Measurements from ENCODE around the gene OR2J2. TPM values are rescaled to one million over a fixed set of nuclear protein-coding genes. Genes with fewer than 3 reads are reported as not detected.

The OR2J2 gene
- total RNA-seq, 2 experiments from 2014 or later, result not detected

GRCh38 chr6:29200767-29201662 is 30.3 kb downstream of the OR2J2 start:
- H3K4me1 ChIP-seq (ENCODE audit: insufficient read depth, low read length), result no peaks in the 10 kb centered on the region
- no peaks in the 10 kb centered on the region for H3K9me3 Mint-ChIP-seq
- no peak for TF ChIP-seq CTCF (IDR thresholded peaks at IDR 0.05)
- no peak overlapping the region for H3K27ac Mint-ChIP-seq
- POLR2A ChIA-PET, result no interaction called here
- intact Hi-C loops (cut with DNase I, micrococcal nuclease), result no loop called here
- H3K4me3 ChIP-seq (ENCODE audit: low read length), result no peak overlapping the region
- no peak overlapping the region for H3K4me3 Mint-ChIP-seq
- H3K27me3 ChIP-seq (ENCODE audit: control insufficient read depth in 1 of 2, insufficient read depth in 2 of 2, low read length in 2 of 2), result no peaks in the 10 kb centered on the region
- no peaks in the 10 kb centered on the region for H3K36me3 Mint-ChIP-seq (ENCODE audit: low read depth)
- no peaks in the 10 kb centered on the region for H3K36me3 ChIP-seq (ENCODE audit: insufficient read depth, low read length)
- no peak overlapping the region for H3K27ac ChIP-seq (ENCODE audit: low read depth in 1 of 2, low read length in 2 of 2)
- H3K9me3 ChIP-seq (ENCODE audit: control insufficient read depth in 1 of 2, insufficient read depth in 1 of 2, low read length in 2 of 2), result peaks cover 0 to 6% of the 10 kb centered on the region in 2 experiments
- H3K27me3 Mint-ChIP-seq, result peaks cover 28% of the 10 kb centered on the region
- no peaks in the 10 kb centered on the region for H3K4me1 Mint-ChIP-seq (ENCODE audit: low read depth)
- no peak for ATAC-seq (ENCODE audit: poor library complexity)
- CTCF ChIA-PET, result no interaction called here
- DNase-seq, result no peak

- TF ChIP-seq CTCF (IDR thresholded peaks at IDR 0.05), result no peak
- Histone ChIP-seq H3K27ac (ENCODE audit: low read depth in 1 of 2, low read length in 2 of 2) (no peak overlapping the region), H3K4me3 (ENCODE audit: low read length) (no peak overlapping the region), H3K4me1 (ENCODE audit: insufficient read depth, low read length) (no peaks in the 10 kb centered on the region), H3K36me3 (ENCODE audit: insufficient read depth, low read length) (no peaks in the 10 kb centered on the region), H3K9me3 (ENCODE audit: control insufficient read depth in 1 of 2, insufficient read depth in 1 of 2, low read length in 2 of 2) (peaks cover 0 to 6% of the 10 kb centered on the region in 2 experiments), H3K27me3 (ENCODE audit: control insufficient read depth in 1 of 2, insufficient read depth in 2 of 2, low read length in 2 of 2) (no peaks in the 10 kb centered on the region)
- ChIA-PET CTCF (no interaction called here), POLR2A (no interaction called here)
- H3K36me3 Mint-ChIP-seq (ENCODE audit: low read depth), result no peaks in the 10 kb centered on the region
- no peak for ATAC-seq (ENCODE audit: poor library complexity)
- H3K27me3 Mint-ChIP-seq, result peaks cover 21% of the 10 kb centered on the region
- H3K4me1 Mint-ChIP-seq (ENCODE audit: low read depth), result no peaks in the 10 kb centered on the region
- no peak overlapping the region for H3K27ac Mint-ChIP-seq
- H3K4me3 Mint-ChIP-seq, result no peak overlapping the region
- no peaks in the 10 kb centered on the region for H3K9me3 Mint-ChIP-seq
- intact Hi-C loops (cut with DNase I, micrococcal nuclease), result no loop called here
- DNase-seq, result no peak
Measured at GRCh38 chr6:29201966-29202365, 31.3 kb downstream of the OR2J2 start.

DNA sequence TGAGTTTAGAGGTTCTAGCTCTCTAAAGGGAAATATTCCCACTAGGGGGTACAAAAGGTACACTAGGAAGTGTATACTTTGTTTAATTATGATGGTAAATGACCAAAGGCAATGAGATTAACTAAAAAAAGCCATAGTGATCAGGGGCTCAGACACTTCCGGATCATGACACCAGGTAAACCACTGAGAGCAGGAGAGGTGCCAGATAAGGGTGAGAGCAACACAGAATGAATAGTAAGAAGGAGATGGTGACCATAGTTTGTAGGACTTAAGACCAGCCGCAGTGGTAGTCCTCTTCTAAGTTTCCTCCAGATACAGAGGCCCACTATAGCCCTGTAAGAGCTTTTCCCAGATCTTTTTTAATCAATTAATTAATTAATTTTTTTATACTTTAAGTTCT is 40.8 kb downstream of the OR2J2 start:
- Mint-ChIP-seq H3K4me3 (no peak overlapping the region), H3K27me3 (peaks cover 46% of the 10 kb centered on the region), H3K4me1 (ENCODE audit: low read depth) (no peaks in the 10 kb centered on the region), H3K9me3 (no peaks in the 10 kb centered on the region), H3K27ac (no peak overlapping the region), H3K36me3 (ENCODE audit: low read depth) (no peaks in the 10 kb centered on the region)
- intact Hi-C loops (cut with DNase I, micrococcal nuclease), result no loop called here
- no peak for ATAC-seq (ENCODE audit: poor library complexity)
- H3K4me1 ChIP-seq (ENCODE audit: insufficient read depth, low read length), result no peaks in the 10 kb centered on the region
- no peaks in the 10 kb centered on the region for H3K36me3 ChIP-seq (ENCODE audit: insufficient read depth, low read length)
- no peak overlapping the region for H3K27ac ChIP-seq (ENCODE audit: low read depth in 1 of 2, low read length in 2 of 2)
- H3K9me3 ChIP-seq (ENCODE audit: control insufficient read depth in 1 of 2, insufficient read depth in 1 of 2, low read length in 2 of 2), result no peaks in the 10 kb centered on the region
- CTCF ChIA-PET, result no interaction called here
- H3K4me3 ChIP-seq (ENCODE audit: low read length), result no peak overlapping the region
- POLR2A ChIA-PET, result no interaction called here
- TF ChIP-seq CTCF (IDR thresholded peaks at IDR 0.05), result no peak
- DNase-seq, result no peak
- H3K27me3 ChIP-seq (ENCODE audit: control insufficient read depth in 1 of 2, insufficient read depth in 2 of 2, low read length in 2 of 2), result peaks cover 4 to 5% of the 10 kb centered on the region in 2 experiments

All from CD4-positive, alpha-beta T cell (primary cell).